Measurements from ENCODE around the gene MLF2. TPM values are rescaled to one million over a fixed set of nuclear protein-coding genes. Genes with fewer than 3 reads are reported as not detected.

Gene MLF2
- total RNA-seq, 1 experiment from 2014 or later = 244 TPM

DNA sequence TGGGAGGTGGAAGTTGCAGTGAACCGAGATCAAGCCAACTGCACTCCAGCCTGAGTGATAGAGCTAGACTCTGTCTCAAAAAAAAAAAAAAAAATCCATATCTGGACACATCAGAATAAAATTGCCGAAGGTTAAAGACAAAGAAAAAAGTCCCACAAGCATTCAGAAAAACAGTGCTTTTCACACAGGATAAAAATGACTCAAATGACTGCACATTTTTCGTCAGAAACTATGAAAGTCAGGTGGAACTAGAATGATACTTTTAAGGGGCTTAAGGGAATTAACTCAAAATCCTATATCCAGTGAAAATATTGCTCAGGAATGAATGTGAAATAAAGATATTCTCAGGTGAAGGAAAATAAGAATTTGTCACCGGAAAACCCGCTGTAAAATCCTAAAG is 16.2 kb downstream of the MLF2 start:
- no CpG with 5 or more reads among the region's 5 CpGs for WGBS (ENCODE audit: extremely low coverage, insufficient read length, low lambda C conversion rate)
- H3K27me3 Mint-ChIP-seq (ENCODE audit: low read depth) = no peaks in the 10 kb centered on the region
- H3K27ac Mint-ChIP-seq = no peak overlapping the region
- no peak overlapping the region for H2BK20ac ChIP-seq (ENCODE audit: low read depth, low read length, poor library complexity, severe bottlenecking)
- no peaks in the 10 kb centered on the region; a peak in 2 of 7 replicates for H3K36me3 Mint-ChIP-seq (ENCODE audit: insufficient read depth in 1 of 3, low read depth in 3 of 3)
- H3T11ph ChIP-seq (ENCODE audit: low read length) = no peak overlapping the region
- H2BK5ac ChIP-seq (ENCODE audit: insufficient read length, low read length) = no peak overlapping the region
- no peak overlapping the region for H2AK5ac ChIP-seq (ENCODE audit: insufficient read length, low read length)
- no peak overlapping the region for H3K9ac ChIP-seq (ENCODE audit: extremely low read depth, insufficient read length, low read length)
- DNase-seq = no peak
- H2AFZ ChIP-seq (ENCODE audit: low read length) = no peak overlapping the region
- H4K8ac ChIP-seq (replicated peaks; ENCODE audit: insufficient read length, low read depth, low read length) = no peak overlapping the region
- no peak overlapping the region for H3K4ac ChIP-seq (ENCODE audit: low read depth, low read length)
- H3K4me1 Mint-ChIP-seq = peaks cover 4 to 7% of the 10 kb centered on the region in 2 experiments; a peak in 3 of 4 replicates
- H2BK15ac ChIP-seq (ENCODE audit: low read depth, low read length) = no peak overlapping the region
- no peak overlapping the region for H3K14ac ChIP-seq (ENCODE audit: insufficient read depth, low read length)
- no peaks in the 10 kb centered on the region for H3K4me1 ChIP-seq (ENCODE audit: insufficient read depth, low read length)
- TF ChIP-seq, protein P1, sequence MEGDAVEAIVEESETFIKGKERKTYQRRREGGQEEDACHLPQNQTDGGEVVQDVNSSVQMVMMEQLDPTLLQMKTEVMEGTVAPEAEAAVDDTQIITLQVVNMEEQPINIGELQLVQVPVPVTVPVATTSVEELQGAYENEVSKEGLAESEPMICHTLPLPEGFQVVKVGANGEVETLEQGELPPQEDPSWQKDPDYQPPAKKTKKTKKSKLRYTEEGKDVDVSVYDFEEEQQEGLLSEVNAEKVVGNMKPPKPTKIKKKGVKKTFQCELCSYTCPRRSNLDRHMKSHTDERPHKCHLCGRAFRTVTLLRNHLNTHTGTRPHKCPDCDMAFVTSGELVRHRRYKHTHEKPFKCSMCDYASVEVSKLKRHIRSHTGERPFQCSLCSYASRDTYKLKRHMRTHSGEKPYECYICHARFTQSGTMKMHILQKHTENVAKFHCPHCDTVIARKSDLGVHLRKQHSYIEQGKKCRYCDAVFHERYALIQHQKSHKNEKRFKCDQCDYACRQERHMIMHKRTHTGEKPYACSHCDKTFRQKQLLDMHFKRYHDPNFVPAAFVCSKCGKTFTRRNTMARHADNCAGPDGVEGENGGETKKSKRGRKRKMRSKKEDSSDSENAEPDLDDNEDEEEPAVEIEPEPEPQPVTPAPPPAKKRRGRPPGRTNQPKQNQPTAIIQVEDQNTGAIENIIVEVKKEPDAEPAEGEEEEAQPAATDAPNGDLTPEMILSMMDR (conservative IDR thresholded peaks at IDR 0.05) = no peak
- no peak overlapping the region for H3K56ac ChIP-seq (ENCODE audit: insufficient read length, low read depth, low read length)
- no peaks in the 10 kb centered on the region for H3K9me3 Mint-ChIP-seq
- no peaks in the 10 kb centered on the region for H3K9me3 ChIP-seq (ENCODE audit: control insufficient read depth, low read depth, low read length)
- no peak overlapping the region for H3K4me3 Mint-ChIP-seq
- H3K79me2 ChIP-seq (ENCODE audit: insufficient read depth, low read length) = no peaks in the 10 kb centered on the region
- no peak overlapping the region for H3K18ac ChIP-seq (ENCODE audit: insufficient read length, low read depth, low read length)
- H3K27ac ChIP-seq (ENCODE audit: insufficient read length, low read depth, low read length) = no peak overlapping the region
- H3K27me3 ChIP-seq (ENCODE audit: insufficient read depth, low read length) = no peaks in the 10 kb centered on the region
- H4K91ac ChIP-seq (ENCODE audit: insufficient read length, low read depth, low read length) = no peak overlapping the region
- no peaks in the 10 kb centered on the region for H3K23me2 ChIP-seq (ENCODE audit: insufficient read length, low read depth, low read length, poor library complexity, severe bottlenecking)
- H2BK120ac ChIP-seq (ENCODE audit: low read depth, low read length, poor library complexity, severe bottlenecking) = no peak overlapping the region
- no peaks in the 10 kb centered on the region for H4K20me1 ChIP-seq (ENCODE audit: control insufficient read depth, insufficient read depth, insufficient read length)
- no peak overlapping the region for H4K5ac ChIP-seq (ENCODE audit: insufficient read length, low read depth, low read length)
- H3K4me2 ChIP-seq (ENCODE audit: insufficient read depth, insufficient read length, low read length) = no peak overlapping the region
- H2BK12ac ChIP-seq (ENCODE audit: insufficient read length, low read depth, low read length) = no peak overlapping the region
- no peak overlapping the region for H3K23ac ChIP-seq (ENCODE audit: insufficient read length, low read depth, low read length)
- H3K79me1 ChIP-seq (ENCODE audit: insufficient read depth, low read depth, low read length, poor library complexity, severe bottlenecking) = no peaks in the 10 kb centered on the region

Measured in H9 (cell line).